Mesothelial cell of epicardium (in vitro differentiated cells): Measurements from ENCODE around the gene SLC25A33. TPM values are rescaled to one million over a fixed set of nuclear protein-coding genes. Genes with fewer than 3 reads are reported as not detected.
"Not testable (repeated sequence)": the region's sequence is repeated elsewhere in the genome, so short reads cannot be mapped to it uniquely, and the experiment has no call there.

ENCODE experiments used
- DNase-seq, 2 experiments: peaks; one replicate each; pipeline ENCODE4 v3.0.0; 2021; ENCODE audit warnings: low spot score in 2 of 2; ENCODE audit not compliant: unreplicated experiment in 2 of 2
- H3K27ac Mint-ChIP-seq: 2 replicates; pipeline ENCODE4 v1.8.0; 2021; ENCODE audit warnings: mixed read lengths
- H3K27me3 Mint-ChIP-seq: 2 replicates; pipeline ENCODE4 v1.8.0; 2021; ENCODE audit warnings: low read depth, mixed read lengths
- H3K36me3 Mint-ChIP-seq: 2 replicates; pipeline ENCODE4 v1.8.0; 2021; ENCODE audit warnings: mixed read lengths
- H3K4me1 Mint-ChIP-seq: 2 replicates; pipeline ENCODE4 v1.8.0; 2021; ENCODE audit warnings: mixed read lengths
- H3K4me3 Mint-ChIP-seq: 2 replicates; pipeline ENCODE4 v1.8.0; 2021; ENCODE audit warnings: mild to moderate bottlenecking, moderate library complexity, mixed read lengths
- H3K9me3 Mint-ChIP-seq: 2 replicates; pipeline ENCODE4 v1.8.0; 2021; ENCODE audit warnings: mixed read lengths
- total RNA-seq: library from RNA; stranded (reverse); gene quantifications from 3 replicates; pipeline ENCODE4 v1.2.1, GENCODE V29; 2021
- TF ChIP-seq, protein P1 (sequence below): fragments of 200-600 bp; sonication (generic); IDR thresholded peaks from one replicate; pipeline ENCODE4 v1.5.0; 2021; ENCODE audit warnings: antibody characterized with exemption; ENCODE audit not compliant: unreplicated experiment

The SLC25A33 gene
- total RNA-seq, 1 donor from 2014 or later, result 4.7 TPM

DNA sequence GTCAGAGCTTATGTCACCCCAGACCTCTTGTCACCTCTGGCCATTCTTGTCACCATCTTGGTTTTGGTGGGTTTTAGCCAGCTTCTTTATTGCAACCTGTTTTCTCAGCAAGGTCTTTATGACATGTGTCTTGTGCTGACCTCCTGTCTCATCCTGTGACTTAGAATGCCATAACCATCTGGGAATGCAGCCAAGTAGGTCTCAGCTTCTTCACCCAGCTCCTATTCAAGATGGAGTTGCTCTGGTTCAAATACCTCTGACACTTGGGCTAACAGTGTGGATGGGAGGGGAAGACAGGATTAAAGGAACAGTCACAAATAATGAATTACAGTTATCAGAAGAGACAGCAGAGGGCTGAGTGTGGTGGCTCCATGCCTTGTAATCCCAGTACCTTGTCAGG lies 81.8 kb downstream of the SLC25A33 start:
- H3K27me3 Mint-ChIP-seq, result peaks cover 17% of the 10 kb centered on the region
- no peak overlapping the region for H3K27ac Mint-ChIP-seq
- H3K4me3 Mint-ChIP-seq, result no peak overlapping the region
- TF ChIP-seq, protein P1, sequence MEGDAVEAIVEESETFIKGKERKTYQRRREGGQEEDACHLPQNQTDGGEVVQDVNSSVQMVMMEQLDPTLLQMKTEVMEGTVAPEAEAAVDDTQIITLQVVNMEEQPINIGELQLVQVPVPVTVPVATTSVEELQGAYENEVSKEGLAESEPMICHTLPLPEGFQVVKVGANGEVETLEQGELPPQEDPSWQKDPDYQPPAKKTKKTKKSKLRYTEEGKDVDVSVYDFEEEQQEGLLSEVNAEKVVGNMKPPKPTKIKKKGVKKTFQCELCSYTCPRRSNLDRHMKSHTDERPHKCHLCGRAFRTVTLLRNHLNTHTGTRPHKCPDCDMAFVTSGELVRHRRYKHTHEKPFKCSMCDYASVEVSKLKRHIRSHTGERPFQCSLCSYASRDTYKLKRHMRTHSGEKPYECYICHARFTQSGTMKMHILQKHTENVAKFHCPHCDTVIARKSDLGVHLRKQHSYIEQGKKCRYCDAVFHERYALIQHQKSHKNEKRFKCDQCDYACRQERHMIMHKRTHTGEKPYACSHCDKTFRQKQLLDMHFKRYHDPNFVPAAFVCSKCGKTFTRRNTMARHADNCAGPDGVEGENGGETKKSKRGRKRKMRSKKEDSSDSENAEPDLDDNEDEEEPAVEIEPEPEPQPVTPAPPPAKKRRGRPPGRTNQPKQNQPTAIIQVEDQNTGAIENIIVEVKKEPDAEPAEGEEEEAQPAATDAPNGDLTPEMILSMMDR, result no peak
- no peaks in the 10 kb centered on the region for H3K36me3 Mint-ChIP-seq
- H3K9me3 Mint-ChIP-seq, result no peaks in the 10 kb centered on the region
- DNase-seq, result no peak
- H3K4me1 Mint-ChIP-seq, result no peaks in the 10 kb centered on the region

DNA sequence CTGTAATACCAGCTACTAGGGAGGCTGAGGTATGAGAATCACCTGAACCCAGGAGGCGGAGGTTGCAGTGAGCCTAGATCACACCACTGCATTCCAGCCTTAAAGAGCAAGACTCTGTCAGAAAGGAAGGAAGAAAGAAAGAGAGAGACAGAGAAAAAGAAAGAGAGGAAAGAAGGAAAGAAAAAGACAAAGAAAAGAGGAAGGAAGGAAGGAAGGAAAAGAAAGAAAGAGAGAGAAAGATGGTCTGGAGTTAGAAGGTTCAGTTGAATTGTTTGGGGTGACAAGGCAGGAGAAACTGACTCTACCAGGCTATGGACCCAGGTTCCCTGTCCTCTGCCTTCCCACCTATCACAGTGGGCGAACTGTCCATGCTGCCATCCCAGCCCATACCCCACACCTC lies 84.8 kb downstream of the SLC25A33 start:
- no peak overlapping the region for H3K27ac Mint-ChIP-seq
- no peak overlapping the region for H3K4me3 Mint-ChIP-seq
- H3K4me1 Mint-ChIP-seq, result no peaks in the 10 kb centered on the region
- H3K36me3 Mint-ChIP-seq, result no peaks in the 10 kb centered on the region
- H3K27me3 Mint-ChIP-seq, result peaks cover 30% of the 10 kb centered on the region
- no peak for DNase-seq
- TF ChIP-seq, protein P1, result no peak
- H3K9me3 Mint-ChIP-seq, result no peaks in the 10 kb centered on the region

DNA sequence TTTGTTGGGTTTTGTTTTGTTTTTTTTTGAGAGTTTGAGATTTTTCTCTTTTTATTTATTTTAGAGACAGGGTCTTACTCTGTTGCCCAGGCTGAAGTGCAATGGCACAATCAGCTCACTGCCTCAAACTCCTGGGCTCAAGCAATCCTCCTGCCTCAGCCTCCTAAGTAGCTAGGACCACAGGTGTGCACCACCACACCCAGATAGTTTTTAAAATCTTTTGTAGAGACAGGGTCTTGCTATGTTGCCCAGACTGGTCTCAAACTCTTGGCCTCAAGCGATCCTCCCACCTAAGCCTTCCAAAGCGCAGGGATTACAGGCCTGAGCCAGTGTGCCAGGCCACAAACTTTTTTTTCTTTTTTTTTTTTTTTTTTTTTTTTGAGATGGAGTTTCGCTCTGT lies 85.8 kb downstream of the SLC25A33 start:
- not testable (repeated sequence) for H3K36me3 Mint-ChIP-seq, H3K4me1 Mint-ChIP-seq, H3K27ac Mint-ChIP-seq, H3K9me3 Mint-ChIP-seq, H3K4me3 Mint-ChIP-seq, DNase-seq
- peaks cover 28% of the 10 kb centered on the region for H3K27me3 Mint-ChIP-seq

GRCh38 chr1:9626201-9626608 lies 86.9 kb downstream of the SLC25A33 start:
- no peak for DNase-seq
- peaks cover 32% of the 10 kb centered on the region for H3K27me3 Mint-ChIP-seq

GRCh38 chr1:9628541-9629444 lies 89.5 kb downstream of the SLC25A33 start:
- Mint-ChIP-seq H3K4me1 (no peaks in the 10 kb centered on the region), H3K36me3 (no peaks in the 10 kb centered on the region), H3K27ac (no peak overlapping the region), H3K9me3 (no peaks in the 10 kb centered on the region), H3K4me3 (no peak overlapping the region), H3K27me3 (peaks cover 30% of the 10 kb centered on the region)
- TF ChIP-seq, protein P1, result no peak
- DNase-seq, result no peak

More at GRCh38 chr1:9626201-9626608, 86.9 kb downstream of the SLC25A33 start:
- no peak overlapping the region for H3K4me3 Mint-ChIP-seq
- no peaks in the 10 kb centered on the region for H3K4me1 Mint-ChIP-seq
- H3K27ac Mint-ChIP-seq, result no peak overlapping the region
- no peaks in the 10 kb centered on the region for H3K9me3 Mint-ChIP-seq
- H3K36me3 Mint-ChIP-seq, result no peaks in the 10 kb centered on the region
- TF ChIP-seq, protein P1, result no peak

GRCh38 chr1:9629445-9630201 lies 90.4 kb downstream of the SLC25A33 start:
- H3K4me1 Mint-ChIP-seq, result no peaks in the 10 kb centered on the region
- DNase-seq, result no peak

More at GRCh38 chr1:9629445-9630201, 90.4 kb downstream of the SLC25A33 start:
- Mint-ChIP-seq H3K4me3 (no peak overlapping the region), H3K9me3 (no peaks in the 10 kb centered on the region), H3K36me3 (no peaks in the 10 kb centered on the region), H3K27me3 (peaks cover 25% of the 10 kb centered on the region), H3K27ac (no peak overlapping the region)
- TF ChIP-seq, protein P1, result no peak
